Measurements from ENCODE around the gene AMD1.

AMD1 gene

DNA sequence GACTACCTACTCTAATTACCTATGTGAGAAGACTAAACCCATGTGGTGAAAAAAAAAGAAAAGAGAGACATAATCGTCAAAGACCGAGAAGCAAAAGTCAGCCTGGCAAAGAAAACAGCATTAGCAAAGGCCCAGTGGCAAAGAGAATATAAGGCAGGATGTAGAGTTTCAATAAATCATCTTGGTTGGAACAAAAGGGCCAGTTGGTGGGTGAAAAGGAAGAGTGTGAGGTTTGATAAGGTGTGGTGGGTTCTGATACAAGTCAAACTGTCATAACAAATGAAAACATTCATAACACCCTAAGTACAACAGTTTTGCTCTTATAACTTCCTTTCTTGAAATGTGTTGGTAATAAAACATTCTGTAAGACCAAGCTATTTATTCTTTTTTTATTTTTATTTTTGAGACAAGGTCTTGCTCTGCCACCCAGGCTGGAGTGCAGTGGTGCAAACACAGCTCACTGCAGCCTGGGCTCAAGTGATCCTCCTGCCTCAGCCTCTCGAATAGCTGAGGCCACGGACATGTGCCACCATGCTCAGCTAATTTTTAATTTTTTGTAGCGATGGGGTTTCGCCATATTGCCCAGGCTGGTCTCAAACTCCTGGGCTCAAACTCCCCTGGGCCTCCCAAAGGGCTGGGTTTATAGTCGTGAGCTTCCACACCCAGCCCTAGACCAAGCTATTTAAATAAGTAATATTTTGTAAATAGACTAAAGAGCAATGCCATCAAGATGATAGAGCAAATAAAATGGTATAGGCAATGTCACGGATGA is 65.0 kb downstream of the AMD1 start:
- DNase-seq: no peak
- no peaks in the 10 kb centered on the region for H3K9me3 Mint-ChIP-seq
- H3K4me1 Mint-ChIP-seq: peaks cover 4% of the 10 kb centered on the region
- no peak overlapping the region for H3K4me3 Mint-ChIP-seq
- CTCF ChIA-PET: no interaction called here
- no peaks in the 10 kb centered on the region for H3K27me3 Mint-ChIP-seq
- H3K36me3 Mint-ChIP-seq: no peaks in the 10 kb centered on the region
- no peak overlapping the region for H3K27ac Mint-ChIP-seq

DNA sequence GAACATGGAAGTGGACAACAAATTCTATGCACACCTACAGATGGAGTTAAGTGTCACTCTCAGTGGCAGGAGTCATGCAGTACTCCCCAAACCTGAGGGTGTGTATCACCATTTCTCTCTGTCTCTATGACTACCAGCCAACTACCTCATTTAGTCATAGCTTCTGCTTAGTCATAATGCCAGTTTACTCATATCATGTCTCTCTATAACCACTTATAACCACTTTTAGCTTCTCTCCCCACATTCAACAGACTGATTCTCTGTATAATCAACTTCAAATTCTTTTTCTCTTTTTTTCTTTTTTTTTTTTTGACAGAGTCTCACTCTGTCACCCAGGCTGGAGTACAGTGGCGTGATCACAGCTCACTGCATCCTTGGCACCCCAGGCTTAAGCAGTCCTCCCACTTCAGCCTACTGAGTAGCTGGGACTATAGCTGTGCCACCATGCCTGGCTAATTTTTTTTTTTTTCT is 70.1 kb downstream of the AMD1 start:
- DNase-seq: no peak
- Mint-ChIP-seq H3K9me3 (no peaks in the 10 kb centered on the region), H3K4me1 (peaks cover 7% of the 10 kb centered on the region), H3K27ac (no peak overlapping the region), H3K4me3 (no peak overlapping the region), H3K36me3 (no peaks in the 10 kb centered on the region), H3K27me3 (no peaks in the 10 kb centered on the region)
- CTCF ChIA-PET: interaction anchor here (1.0 to 1.7 kb wide), 6 partner anchors 8 to 272 kb away, joined by 3 to 8 read pairs (median 5); partner anchors contain the start of gene AMD1

Data from activated naive CD4-positive, alpha-beta T cell treated with anti-CD3 and anti-CD28 coated beads, Interleukin-2, amount 10 ng/mL, durations not matched to agents 7 days and 5 days (primary cell).